Measurements from ENCODE around the gene RBM7.

Gene RBM7

DNA sequence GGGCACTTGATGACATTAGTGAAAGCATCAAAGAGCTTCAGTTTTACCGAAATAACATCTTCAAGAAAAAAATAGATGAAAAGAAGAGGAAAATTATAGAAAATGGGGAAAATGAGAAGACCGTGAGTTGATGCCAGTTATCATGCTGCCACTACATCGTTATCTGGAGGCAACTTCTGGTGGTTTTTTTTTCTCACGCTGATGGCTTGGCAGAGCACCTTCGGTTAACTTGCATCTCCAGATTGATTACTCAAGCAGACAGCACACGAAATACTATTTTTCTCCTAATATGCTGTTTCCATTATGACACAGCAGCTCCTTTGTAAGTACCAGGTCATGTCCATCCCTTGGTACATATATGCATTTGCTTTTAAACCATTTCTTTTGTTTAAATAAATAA, 49.4 kb downstream of the RBM7 start:
- no peak for DNase-seq

DNA sequence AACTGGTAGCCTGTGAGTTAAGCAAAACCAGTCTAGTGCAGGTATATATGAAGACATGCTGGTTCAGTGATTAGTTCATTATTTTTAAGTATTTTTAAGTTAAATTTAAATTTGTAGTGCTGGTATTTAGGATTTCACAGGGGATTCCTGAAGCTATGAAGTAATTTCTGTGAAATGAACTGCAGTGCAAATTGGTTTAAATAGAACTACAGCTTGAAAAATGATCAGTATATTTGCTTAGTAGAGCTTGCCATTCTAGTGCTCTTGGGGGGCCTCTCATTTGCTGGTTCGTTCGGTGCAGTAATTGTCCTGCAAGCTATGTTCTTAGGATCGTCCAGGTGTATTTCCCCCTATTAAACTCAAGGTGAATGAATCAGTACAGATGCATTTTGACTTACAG, 51.9 kb downstream of the RBM7 start:
- no peak for DNase-seq
